K562 (cell line): ENCODE measurements around the gene BIRC3. TPM values are rescaled to one million over a fixed set of nuclear protein-coding genes. Genes with fewer than 3 reads are reported as not detected.

Experiments
- ATAC-seq: fragments of 200-7000 bp; cut with Tn5 transposase; 3 replicates; pipeline ENCODE4 v1.9.1; 2020; ENCODE audit warnings: moderate library complexity
- BruUV-seq: library from RNA; stranded (reverse); fragments of 400-500 nt; replicated peaks from 2 replicates; lab custom pipeline; 2021; lab: Mats Ljungman, UMichigan
- CTCF ChIA-PET: fragments of 300-600 bp; formaldehyde crosslinking; extraction: SDS; loops from one replicate; lab custom pipeline; 2021; ENCODE audit warnings: low intra/inter-chr PET ratio; lab: Yijun Ruan, JAX
- POLR2A ChIA-PET: fragments of 300-600, 350-650 bp; sonication (Branson Sonifier 250); formaldehyde crosslinking; extraction: SDS; loops from one replicate; lab custom pipeline; 2021; ENCODE audit warnings: antibody characterized with exemption, inconsistent platforms; lab: Yijun Ruan, JAX
- DNase-seq, 4 experiments: peaks; one replicate each; pipeline versions ENCODE4 v3.0.0 to v3.0.0-alpha.2; 2011 to 2018; ENCODE audit warnings: low spot score in 3 of 4, mixed read lengths in 3 of 4; ENCODE audit errors: extremely low read depth in 1 of 4
- FAIRE-seq: peaks from 2 replicates; lab custom pipeline; 2011; peaks lifted over from hg19 to GRCh38; lab: Jason Lieb, UNC
- H2AFZ ChIP-seq: 2 replicates; pipeline ENCODE4 v1.6.0; 2011; ENCODE audit warnings: low read depth, low read length, control low read depth, inconsistent platforms
- H3K27ac ChIP-seq: fragments of 200-600 bp; 3 replicates; pipeline ENCODE4 v1.8.0; 2011; ENCODE audit warnings: low read depth, mild to moderate bottlenecking, control low read depth, inconsistent platforms, low read length, moderate library complexity, mixed read lengths; ENCODE audit errors: extremely low read depth
- H3K27me3 ChIP-seq, 2 experiments: fragments of 300-600 bp in 1 of 2; 2 replicates in 1 of 2; 3 replicates in 1 of 2; pipeline versions ENCODE4 v1.6.0 to v1.8.0; 2011; ENCODE audit warnings: inconsistent platforms in 2 of 2, low read length in 2 of 2, mild to moderate bottlenecking in 1 of 2, mixed read lengths in 1 of 2, moderate library complexity in 1 of 2; ENCODE audit not compliant: control insufficient read depth in 2 of 2, insufficient read depth in 2 of 2
- H3K36me3 ChIP-seq: fragments of 300-600 bp; 3 replicates; pipeline ENCODE4 v1.8.0; 2011; ENCODE audit warnings: mild to moderate bottlenecking, low read length, inconsistent platforms; ENCODE audit not compliant: control insufficient read depth, insufficient read depth
- H3K4me1 ChIP-seq, 2 experiments: fragments of 200-600 bp in 1 of 2; replicated peaks in 1 of 2; 2 replicates in 1 of 2; 3 replicates in 1 of 2; pipeline versions ENCODE4 v1.5.1 to v1.8.0; 2011; ENCODE audit warnings: inconsistent platforms in 2 of 2, low read length in 2 of 2, mild to moderate bottlenecking in 1 of 2, mixed read lengths in 1 of 2, moderate library complexity in 1 of 2; ENCODE audit not compliant: control insufficient read depth in 2 of 2, insufficient read depth in 2 of 2
- H3K4me2 ChIP-seq: 2 replicates; pipeline ENCODE4 v1.6.1; 2011; ENCODE audit warnings: low read length, control low read depth, inconsistent platforms, mixed read lengths; ENCODE audit not compliant: insufficient read depth
- H3K4me3 ChIP-seq: fragments of 200-600 bp; sonication (generic), shearing (Covaris generic); 2 replicates; pipeline ENCODE4 v1.5.1; 2016; ENCODE audit warnings: control low read depth, inconsistent platforms
- H3K79me2 ChIP-seq: fragments of 200-600 bp; 3 replicates; pipeline ENCODE4 v1.8.0; 2011; ENCODE audit warnings: low read length, inconsistent platforms; ENCODE audit not compliant: control insufficient read depth, insufficient read depth
- H3K9ac ChIP-seq, 2 experiments: 2 replicates each; pipeline versions ENCODE4 v1.6.0 to v1.6.1; 2011; ENCODE audit warnings: low read depth in 2 of 2, low read length in 2 of 2, control low read depth in 1 of 2, inconsistent platforms in 1 of 2, mild to moderate bottlenecking in 1 of 2, mixed read lengths in 1 of 2; ENCODE audit not compliant: insufficient read depth in 1 of 2
- H3K9me1 ChIP-seq: one replicate; pipeline ENCODE4 v1.6.0; 2011; ENCODE audit warnings: inconsistent platforms, mild to moderate bottlenecking, low read length, moderate library complexity; ENCODE audit not compliant: control insufficient read depth, insufficient read depth
- H3K9me3 ChIP-seq: replicated peaks from 2 replicates; pipeline ENCODE4 v1.5.1; 2011; ENCODE audit warnings: low read depth, low read length, inconsistent platforms; ENCODE audit not compliant: control insufficient read depth, insufficient read depth
- H4K20me1 ChIP-seq: replicated peaks from 2 replicates; pipeline ENCODE4 v1.6.1; 2011; ENCODE audit warnings: low read length, inconsistent platforms, mixed read lengths; ENCODE audit not compliant: control insufficient read depth, insufficient read depth
- CREB1 ChIP-seq, 2 experiments: sonication (generic) in 1 of 2; formaldehyde crosslinking in 1 of 2; IDR thresholded peaks; 2 replicates each; pipeline versions ENCODE4 v1.6.1 to v1.8.0; 2012 to 2022; ENCODE audit warnings: inconsistent platforms in 1 of 2, mild to moderate bottlenecking in 1 of 2, missing genetic modification reagents in 1 of 2, moderate library complexity in 1 of 2
- FOXM1 ChIP-seq, 2 experiments: fragments of 450-650 bp in 1 of 2; sonication (generic) in 1 of 2; formaldehyde crosslinking in 1 of 2; IDR thresholded peaks; 2 replicates each; pipeline versions ENCODE4 v1.6.1 to v1.9.0; 2017 to 2022; ENCODE audit warnings: low read depth in 2 of 2, mild to moderate bottlenecking in 2 of 2, missing genetic modification reagents in 1 of 2, moderate library complexity in 1 of 2
- GATA2 ChIP-seq: sonication (generic); formaldehyde crosslinking; IDR thresholded peaks from 2 replicates; pipeline ENCODE4 v1.4.0; 2020; ENCODE audit warnings: mild to moderate bottlenecking, missing genetic modification reagents
- HEY1 ChIP-seq: fragments of 250-450 bp; sonication (Bioruptor Pico); IDR thresholded peaks from 2 replicates; pipeline ENCODE4 v1.5.0; 2020; ENCODE audit warnings: mild to moderate bottlenecking, moderate library complexity, borderline replicate concordance
- RFX7 ChIP-seq: fragments of 250-450 bp; sonication (Bioruptor Pico); IDR thresholded peaks from 2 replicates; pipeline ENCODE4 v1.5.1; 2021; ENCODE audit warnings: mild to moderate bottlenecking
- SLC30A9 ChIP-seq: fragments of 250-450 bp; sonication (Bioruptor Pico); IDR thresholded peaks from 2 replicates; pipeline ENCODE4 v1.8.0; 2022; ENCODE audit warnings: mild to moderate bottlenecking, moderate library complexity
- TARDBP ChIP-seq: fragments of 450-650 bp; IDR thresholded peaks from 2 replicates; pipeline ENCODE4 v1.6.1; 2016
- ZNF57 ChIP-seq: fragments of 450-650 bp; formaldehyde crosslinking; IDR thresholded peaks from 2 replicates; pipeline ENCODE4 v1.4.0; 2020; ENCODE audit warnings: mild to moderate bottlenecking, moderate library complexity
- ZNF584 ChIP-seq: fragments of 200-800 bp; sonication (Bioruptor generic); IDR thresholded peaks from 2 replicates; pipeline ENCODE4 v1.6.1; 2016; ENCODE audit warnings: low read depth, mild to moderate bottlenecking, missing genetic modification characterization, missing compliant biosample characterization
- in situ Hi-C: fragments of 300-500 bp; cut with MboI; formaldehyde crosslinking; loops from 4 replicates; pipeline ENCODE4 v1.15.0; 2018; ENCODE audit warnings: inconsistent platforms, mixed read lengths
- intact Hi-C: fragments of 100-400 bp; cut with micrococcal nuclease; formaldehyde crosslinking; loops from 2 replicates; pipeline ENCODE4 v1.14.2; 2022
- polyA plus RNA-seq, 8 experiments: library from polyadenylated mRNA; depleted of rRNA in 4 of 8; stranded (reverse) in 5 of 8; unstranded in 3 of 8; fragments of >200 nt; fragmentation: Nextera tagmentation in 2 of 8; fragmentation: Illumina TruSeq in 1 of 8; extraction: Ambion mirVana in 2 of 8; extraction: Trizol in 1 of 8; gene quantifications; 2 replicates each; pipeline versions ENCODE4 v1.2.1 to v1.2.3, GENCODE V29; 2011 to 2014; ENCODE audit warnings: inconsistent platforms in 1 of 8, missing spikeins in 1 of 8
- total RNA-seq, 7 experiments: library from RNA; depleted of rRNA in 6 of 7; stranded (reverse); fragments of >200 nt in 6 of 7; fragmentation: Illumina TruSeq in 2 of 7; extraction: Trizol in 2 of 7; gene quantifications; 2 replicates each; pipeline versions ENCODE4 v1.2.1 to v1.2.3, GENCODE V29; 2011 to 2021; ENCODE audit warnings: low replicate concordance in 1 of 7
- TF ChIP-seq, protein P1 (sequence below): fragments of 450-650 bp; IDR thresholded peaks from 2 replicates; pipeline ENCODE4 v1.6.1; 2018; ENCODE audit not compliant: partially characterized antibody
- TF ChIP-seq, protein P2 (sequence below): fragments of 450-650 bp; IDR thresholded peaks from 2 replicates; pipeline ENCODE4 v1.6.1; 2018; ENCODE audit warnings: mild to moderate bottlenecking, low read depth; ENCODE audit not compliant: partially characterized antibody
- TF ChIP-seq, protein P3 (sequence below): sonication (generic); formaldehyde crosslinking; IDR thresholded peaks from 2 replicates; pipeline ENCODE4 v1.8.0; 2023; ENCODE audit warnings: missing genetic modification reagents, mild to moderate bottlenecking, borderline replicate concordance

Gene BIRC3
- total and polyA plus RNA-seq, 9 of the 15 experiments (the other 6 are each of a cell fraction or from before 2014, with no cell fraction given), result 0.08 to 0.42 (median 0.18) TPM

DNA sequence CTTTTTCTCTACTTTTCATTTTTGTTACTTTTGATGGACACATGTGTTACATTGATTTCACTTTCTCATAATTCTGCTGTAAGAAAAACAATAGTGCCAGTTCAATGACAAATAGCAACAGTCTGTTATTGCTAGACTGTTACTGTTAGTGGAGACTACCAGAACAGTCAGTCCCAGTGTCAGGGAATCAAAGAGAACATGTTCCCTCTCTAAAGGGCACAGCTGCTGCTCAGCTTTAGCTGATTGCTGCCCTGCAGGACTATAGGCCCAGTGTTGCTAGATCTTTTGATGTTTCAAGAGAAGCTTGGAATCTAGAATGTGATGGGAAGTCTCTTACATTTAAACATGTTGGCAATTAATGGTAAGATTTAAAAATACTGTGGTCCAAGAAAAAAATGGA, 3.4 kb downstream of the BIRC3 start:
- Histone ChIP-seq H2AFZ (no peak overlapping the region), H3K27ac (no peak overlapping the region), H3K4me1 (peaks cover 0 to 8% of the 10 kb centered on the region in 2 experiments; a peak in 3 of 5 replicates), H4K20me1 (no peaks in the 10 kb centered on the region), H3K79me2 (no peaks in the 10 kb centered on the region), H3K27me3 (peaks cover 0 to 2% of the 10 kb centered on the region in 2 experiments; a peak in 4 of 5 replicates), H3K36me3 (no peaks in the 10 kb centered on the region), H3K9me1 (no peaks in the 10 kb centered on the region), H3K9me3 (no peaks in the 10 kb centered on the region), H3K4me2 (no peak overlapping the region), H3K4me3 (no peak overlapping the region), H3K9ac (no peak overlapping the region)
- in situ Hi-C loops, result no loop called here
- DNase-seq (no peak), ATAC-seq (no peak), FAIRE-seq (no peak)
- intact Hi-C loops, result no loop called here
- no TSS peak for BruUV-seq
- CTCF ChIA-PET, result no interaction called here
- POLR2A ChIA-PET, result no interaction called here
- TF ChIP-seq HEY1 (CRISPR knock-in tag), result no peak
- no peak for TF ChIP-seq GATA2 (CRISPR knock-in tag)
- no peak for TF ChIP-seq ZNF57 (CRISPR knock-in tag)
- no peak for TF ChIP-seq RFX7 (CRISPR knock-in tag)
- TF ChIP-seq, protein P1, sequence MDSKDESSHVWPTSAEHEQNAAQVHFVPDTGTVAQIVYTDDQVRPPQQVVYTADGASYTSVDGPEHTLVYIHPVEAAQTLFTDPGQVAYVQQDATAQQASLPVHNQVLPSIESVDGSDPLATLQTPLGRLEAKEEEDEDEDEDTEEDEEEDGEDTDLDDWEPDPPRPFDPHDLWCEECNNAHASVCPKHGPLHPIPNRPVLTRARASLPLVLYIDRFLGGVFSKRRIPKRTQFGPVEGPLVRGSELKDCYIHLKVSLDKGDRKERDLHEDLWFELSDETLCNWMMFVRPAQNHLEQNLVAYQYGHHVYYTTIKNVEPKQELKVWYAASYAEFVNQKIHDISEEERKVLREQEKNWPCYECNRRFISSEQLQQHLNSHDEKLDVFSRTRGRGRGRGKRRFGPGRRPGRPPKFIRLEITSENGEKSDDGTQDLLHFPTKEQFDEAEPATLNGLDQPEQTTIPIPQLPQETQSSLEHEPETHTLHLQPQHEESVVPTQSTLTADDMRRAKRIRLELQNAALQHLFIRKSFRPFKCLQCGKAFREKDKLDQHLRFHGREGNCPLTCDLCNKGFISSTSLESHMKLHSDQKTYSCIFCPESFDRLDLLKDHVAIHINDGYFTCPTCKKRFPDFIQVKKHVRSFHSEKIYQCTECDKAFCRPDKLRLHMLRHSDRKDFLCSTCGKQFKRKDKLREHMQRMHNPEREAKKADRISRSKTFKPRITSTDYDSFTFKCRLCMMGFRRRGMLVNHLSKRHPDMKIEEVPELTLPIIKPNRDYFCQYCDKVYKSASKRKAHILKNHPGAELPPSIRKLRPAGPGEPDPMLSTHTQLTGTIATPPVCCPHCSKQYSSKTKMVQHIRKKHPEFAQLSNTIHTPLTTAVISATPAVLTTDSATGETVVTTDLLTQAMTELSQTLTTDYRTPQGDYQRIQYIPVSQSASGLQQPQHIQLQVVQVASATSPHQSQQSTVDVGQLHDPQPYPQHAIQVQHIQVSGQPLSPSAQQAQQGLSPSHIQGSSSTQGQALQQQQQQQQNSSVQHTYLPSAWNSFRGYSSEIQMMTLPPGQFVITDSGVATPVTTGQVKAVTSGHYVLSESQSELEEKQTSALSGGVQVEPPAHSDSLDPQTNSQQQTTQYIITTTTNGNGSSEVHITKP, result no peak
- no peak for TF ChIP-seq FOXM1 (IDR thresholded peaks at IDR 0.05; ENCODE audit: low read depth)
- no peak for TF ChIP-seq FOXM1 (CRISPR knock-in tag; IDR thresholded peaks at IDR 0.05; ENCODE audit: low read depth)
- TF ChIP-seq, protein P2, sequence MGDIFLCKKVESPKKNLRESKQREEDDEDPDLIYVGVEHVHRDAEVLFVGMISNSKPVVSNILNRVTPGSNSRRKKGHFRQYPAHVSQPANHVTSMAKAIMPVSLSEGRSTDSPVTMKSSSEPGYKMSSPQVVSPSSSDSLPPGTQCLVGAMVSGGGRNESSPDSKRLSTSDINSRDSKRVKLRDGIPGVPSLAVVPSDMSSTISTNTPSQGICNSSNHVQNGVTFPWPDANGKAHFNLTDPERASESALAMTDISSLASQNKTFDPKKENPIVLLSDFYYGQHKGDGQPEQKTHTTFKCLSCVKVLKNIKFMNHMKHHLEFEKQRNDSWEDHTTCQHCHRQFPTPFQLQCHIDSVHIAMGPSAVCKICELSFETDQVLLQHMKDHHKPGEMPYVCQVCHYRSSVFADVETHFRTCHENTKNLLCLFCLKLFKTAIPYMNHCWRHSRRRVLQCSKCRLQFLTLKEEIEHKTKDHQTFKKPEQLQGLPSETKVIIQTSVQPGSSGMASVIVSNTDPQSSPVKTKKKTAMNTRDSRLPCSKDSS, result no peak
- no peak for TF ChIP-seq CREB1 (IDR thresholded peaks at IDR 0.05)
- TF ChIP-seq CREB1 (CRISPR knock-in tag; IDR thresholded peaks at IDR 0.05), result no peak
- TF ChIP-seq, protein P3, sequence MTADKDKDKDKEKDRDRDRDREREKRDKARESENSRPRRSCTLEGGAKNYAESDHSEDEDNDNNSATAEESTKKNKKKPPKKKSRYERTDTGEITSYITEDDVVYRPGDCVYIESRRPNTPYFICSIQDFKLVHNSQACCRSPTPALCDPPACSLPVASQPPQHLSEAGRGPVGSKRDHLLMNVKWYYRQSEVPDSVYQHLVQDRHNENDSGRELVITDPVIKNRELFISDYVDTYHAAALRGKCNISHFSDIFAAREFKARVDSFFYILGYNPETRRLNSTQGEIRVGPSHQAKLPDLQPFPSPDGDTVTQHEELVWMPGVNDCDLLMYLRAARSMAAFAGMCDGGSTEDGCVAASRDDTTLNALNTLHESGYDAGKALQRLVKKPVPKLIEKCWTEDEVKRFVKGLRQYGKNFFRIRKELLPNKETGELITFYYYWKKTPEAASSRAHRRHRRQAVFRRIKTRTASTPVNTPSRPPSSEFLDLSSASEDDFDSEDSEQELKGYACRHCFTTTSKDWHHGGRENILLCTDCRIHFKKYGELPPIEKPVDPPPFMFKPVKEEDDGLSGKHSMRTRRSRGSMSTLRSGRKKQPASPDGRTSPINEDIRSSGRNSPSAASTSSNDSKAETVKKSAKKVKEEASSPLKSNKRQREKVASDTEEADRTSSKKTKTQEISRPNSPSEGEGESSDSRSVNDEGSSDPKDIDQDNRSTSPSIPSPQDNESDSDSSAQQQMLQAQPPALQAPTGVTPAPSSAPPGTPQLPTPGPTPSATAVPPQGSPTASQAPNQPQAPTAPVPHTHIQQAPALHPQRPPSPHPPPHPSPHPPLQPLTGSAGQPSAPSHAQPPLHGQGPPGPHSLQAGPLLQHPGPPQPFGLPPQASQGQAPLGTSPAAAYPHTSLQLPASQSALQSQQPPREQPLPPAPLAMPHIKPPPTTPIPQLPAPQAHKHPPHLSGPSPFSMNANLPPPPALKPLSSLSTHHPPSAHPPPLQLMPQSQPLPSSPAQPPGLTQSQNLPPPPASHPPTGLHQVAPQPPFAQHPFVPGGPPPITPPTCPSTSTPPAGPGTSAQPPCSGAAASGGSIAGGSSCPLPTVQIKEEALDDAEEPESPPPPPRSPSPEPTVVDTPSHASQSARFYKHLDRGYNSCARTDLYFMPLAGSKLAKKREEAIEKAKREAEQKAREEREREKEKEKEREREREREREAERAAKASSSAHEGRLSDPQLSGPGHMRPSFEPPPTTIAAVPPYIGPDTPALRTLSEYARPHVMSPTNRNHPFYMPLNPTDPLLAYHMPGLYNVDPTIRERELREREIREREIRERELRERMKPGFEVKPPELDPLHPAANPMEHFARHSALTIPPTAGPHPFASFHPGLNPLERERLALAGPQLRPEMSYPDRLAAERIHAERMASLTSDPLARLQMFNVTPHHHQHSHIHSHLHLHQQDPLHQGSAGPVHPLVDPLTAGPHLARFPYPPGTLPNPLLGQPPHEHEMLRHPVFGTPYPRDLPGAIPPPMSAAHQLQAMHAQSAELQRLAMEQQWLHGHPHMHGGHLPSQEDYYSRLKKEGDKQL, result no peak
- TF ChIP-seq ZNF584 (CRISPR knock-in tag), result no peak
- no peak for TF ChIP-seq TARDBP
- no peak for TF ChIP-seq SLC30A9 (CRISPR knock-in tag)
